Panc1 (cell line): Measurements from ENCODE around the gene BYSL. TPM values are rescaled to one million over a fixed set of nuclear protein-coding genes. Genes with fewer than 3 reads are reported as not detected.

Experiments used
- ATAC-seq: fragments of 200-7000 bp; cut with Tn5 transposase; 2 replicates; pipeline ENCODE4 v1.9.1; 2020; ENCODE audit warnings: mild to moderate bottlenecking, moderate library complexity
- BruUV-seq: library from RNA; stranded (reverse); fragments of 400-500 nt; replicated peaks from 2 replicates; lab custom pipeline; 2021; lab: Mats Ljungman, UMichigan
- CTCF ChIA-PET: fragments of 300-600 bp; sonication (Branson Sonifier 250); formaldehyde crosslinking; loops from one replicate; lab custom pipeline; 2022; ENCODE audit warnings: antibody characterized with exemption; lab: Charles Lee
- POLR2A ChIA-PET: fragments of 300-600 bp; sonication (Branson Sonifier 250); formaldehyde crosslinking; loops from one replicate; lab custom pipeline; 2022; ENCODE audit warnings: antibody characterized with exemption; lab: Charles Lee
- DNase-seq: peaks from one replicate; pipeline ENCODE4 v3.0.0-alpha.2; 2010; ENCODE audit warnings: low read depth, low spot score
- H3K27ac ChIP-seq: 2 replicates; pipeline ENCODE4 v1.5.1; 2011; ENCODE audit warnings: mild to moderate bottlenecking, low read length, inconsistent platforms
- H3K27me3 ChIP-seq: fragments of 200-500 bp; sonication (Bioruptor generic); 2 replicates; pipeline ENCODE4 v1.6.0; 2014; ENCODE audit warnings: low read length, inconsistent platforms; ENCODE audit not compliant: control insufficient read depth, insufficient read depth
- H3K36me3 ChIP-seq: fragments of 200-500 bp; sonication (Bioruptor generic); 2 replicates; pipeline ENCODE4 v1.5.1; 2014; ENCODE audit warnings: inconsistent platforms, mild to moderate bottlenecking, low read length, moderate library complexity; ENCODE audit not compliant: control insufficient read depth, insufficient read depth
- H3K4me1 ChIP-seq: 2 replicates; pipeline ENCODE4 v1.5.1; 2011; ENCODE audit warnings: inconsistent platforms, mild to moderate bottlenecking, low read length, moderate library complexity; ENCODE audit not compliant: control insufficient read depth, insufficient read depth
- H3K4me3 ChIP-seq, 2 experiments: 2 replicates each; pipeline ENCODE4 v1.5.1; 2011 to 2012; ENCODE audit warnings: low read depth in 2 of 2, low read length in 2 of 2, mild to moderate bottlenecking in 2 of 2, inconsistent platforms in 1 of 2, moderate library complexity in 1 of 2
- H3K9me3 ChIP-seq: fragments of 200-500 bp; sonication (Bioruptor generic); 2 replicates; pipeline ENCODE4 v1.5.1; 2014; ENCODE audit warnings: low read depth, mild to moderate bottlenecking, inconsistent platforms, low read length, moderate library complexity; ENCODE audit not compliant: control insufficient read depth, insufficient read depth
- CTCF ChIP-seq: fragments of 450-650 bp; IDR thresholded peaks from 2 replicates; pipeline ENCODE4 v1.5.1; 2017; ENCODE audit warnings: mild to moderate bottlenecking
- POLR2AphosphoS5 ChIP-seq: IDR thresholded peaks from 2 replicates; pipeline ENCODE4 v1.6.1; 2012; ENCODE audit warnings: mild to moderate bottlenecking, low read depth, low read length, moderate library complexity
- REST ChIP-seq, 2 experiments: IDR thresholded peaks; 2 replicates each; pipeline ENCODE4 v1.6.1; 2011 to 2012; ENCODE audit warnings: low read depth in 2 of 2, control low read depth in 1 of 2, low read length in 1 of 2, mild to moderate bottlenecking in 1 of 2, moderate library complexity in 1 of 2; ENCODE audit not compliant: insufficient read depth in 1 of 2
- SIN3A ChIP-seq: IDR thresholded peaks from 2 replicates; pipeline ENCODE4 v1.6.1; 2012; ENCODE audit warnings: low read depth, mild to moderate bottlenecking, low read length, moderate library complexity, borderline replicate concordance; ENCODE audit not compliant: insufficient read depth
- TCF7L2 ChIP-seq: IDR thresholded peaks from 2 replicates; pipeline ENCODE4 v1.6.1; 2011; ENCODE audit warnings: mild to moderate bottlenecking, low read depth, low read length, inconsistent platforms
- in situ Hi-C: cut with HindIII; loops from 2 replicates; pipeline ENCODE4 v1.10.0; 2016; ENCODE audit warnings: low sequenced_read_pairs, low pct_unique_long_range_greater_than_20kb
- intact Hi-C: fragments of 100-400 bp; cut with micrococcal nuclease; formaldehyde crosslinking; loops from one replicate; pipeline ENCODE4 v1.10.0; 2022; ENCODE audit not compliant: unreplicated experiment
- total RNA-seq: library from RNA; stranded (reverse); gene quantifications from one replicate; pipeline ENCODE4 v1.2.1, GENCODE V29; 2021; ENCODE audit not compliant: unreplicated experiment

Gene BYSL
- total RNA-seq, 1 experiment from 2014 or later: 49.1 TPM

- POLR2A ChIA-PET: no interaction called here
- intact Hi-C loops: no loop called here
- peaks cover 6% of the 10 kb centered on the region; the same call in 1 of the 2 replicates for H3K36me3 ChIP-seq
- H3K27me3 ChIP-seq: no peaks in the 10 kb centered on the region
- in situ Hi-C loops: no loop called here
- DNase-seq (no peak), ATAC-seq (no peak)
- H3K4me3 ChIP-seq: no peak overlapping the region
- no TSS peak for BruUV-seq
- CTCF ChIA-PET: no interaction called here
- no peak overlapping the region for H3K27ac ChIP-seq
- H3K9me3 ChIP-seq: no peaks in the 10 kb centered on the region
- H3K4me1 ChIP-seq: peaks cover 42% of the 10 kb centered on the region
- TF ChIP-seq REST (IDR thresholded peaks at IDR 0.05; ENCODE audit: insufficient read depth in 1 of 2, low read depth in 2 of 2, low read length in 1 of 2): no peak
- no peak for TF ChIP-seq SIN3A
- no peak for TF ChIP-seq TCF7L2
- no peak for TF ChIP-seq POLR2AphosphoS5
- TF ChIP-seq CTCF: no peak
These were observed 16.2 kb downstream of the BYSL start for GRCh38 chr6:41937472-41937860.

GRCh38 chr6:41937861-41938574, 16.7 kb downstream of the BYSL start:
- H3K4me1 ChIP-seq: peaks cover 46% of the 10 kb centered on the region
- no peaks in the 10 kb centered on the region for H3K9me3 ChIP-seq
- H3K27me3 ChIP-seq: no peaks in the 10 kb centered on the region
- no TSS peak for BruUV-seq
- POLR2A ChIA-PET: no interaction called here
- H3K4me3 ChIP-seq: no peak overlapping the region
- DNase-seq: no peak
- in situ Hi-C loops: no loop called here
- peaks cover under 1% of the 10 kb centered on the region; the same call in 1 of the 2 replicates for H3K36me3 ChIP-seq
- ATAC-seq: no peak
- no peak overlapping the region for H3K27ac ChIP-seq
- CTCF ChIA-PET: interaction anchor here (0.9 to 1.0 kb wide), 2 partner anchors 91 to 107 kb away, joined by 3 read pairs; no protein-coding TSS in a partner anchor
- intact Hi-C loops: no loop called here
- no peak for TF ChIP-seq SIN3A
- no peak for TF ChIP-seq POLR2AphosphoS5
- no peak for TF ChIP-seq REST (IDR thresholded peaks at IDR 0.05; ENCODE audit: insufficient read depth in 1 of 2, low read depth in 2 of 2, low read length in 1 of 2)
- no peak for TF ChIP-seq TCF7L2
- no peak for TF ChIP-seq CTCF
